Measurements from ENCODE around the gene ENDOU.

GRCh38 chr12:47704719-47705118, 20.6 kb downstream of the ENDOU start:
- TF ChIP-seq CTCF (IDR thresholded peaks at IDR 0.05) (no peak), EP300 (IDR thresholded peaks at IDR 0.05) (no peak), POLR2AphosphoS5 (IDR thresholded peaks at IDR 0.05) (no peak), POLR2A (IDR thresholded peaks at IDR 0.05) (no peak)

Measured in stomach (tissue), 4 donors.